Measurements from ENCODE around the gene TMPRSS9.

Gene TMPRSS9

DNA sequence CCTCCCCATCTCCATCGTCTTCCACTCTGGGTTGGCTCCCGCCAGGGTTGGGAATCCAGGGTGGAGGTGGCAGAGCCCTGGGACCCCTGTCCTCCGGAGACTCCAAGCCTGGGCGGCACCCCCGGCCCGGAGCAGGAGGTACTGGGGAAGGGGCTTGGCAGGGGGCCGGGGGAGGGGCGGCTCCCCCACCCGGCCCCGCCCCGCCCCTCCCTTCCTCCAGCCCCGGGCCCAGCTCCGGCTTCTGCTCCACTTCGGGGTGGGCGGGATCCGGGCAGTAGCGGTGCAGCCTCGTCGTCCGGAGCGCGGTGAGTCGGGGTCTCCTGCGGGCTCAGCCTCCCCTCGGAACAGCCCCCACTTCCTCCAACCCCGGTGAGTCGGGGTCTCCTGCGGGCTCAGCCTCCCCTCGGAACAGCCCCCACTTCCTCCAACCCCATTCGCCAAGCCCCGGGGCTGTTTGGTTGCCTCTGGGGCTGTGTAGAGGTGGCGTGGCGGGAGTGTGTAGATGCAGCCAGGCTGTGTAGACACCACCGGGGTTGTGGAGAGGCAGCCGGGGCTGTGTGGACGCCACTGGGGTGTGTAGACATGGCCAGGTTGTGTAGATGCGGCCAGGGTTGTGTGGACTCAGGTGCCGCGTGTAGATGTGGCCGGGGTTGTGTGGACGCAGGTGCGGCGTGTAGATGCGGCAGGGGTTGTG is at the start of gene TMPRSS9:
TMPRSS9 (plus strand) TSS at position 274 of the 694 bp plus-strand sequence. CDS start 29,521 bp downstream, outside the sequence.
- DNase-seq (ENCODE audit: low read depth) = no peak

DNA sequence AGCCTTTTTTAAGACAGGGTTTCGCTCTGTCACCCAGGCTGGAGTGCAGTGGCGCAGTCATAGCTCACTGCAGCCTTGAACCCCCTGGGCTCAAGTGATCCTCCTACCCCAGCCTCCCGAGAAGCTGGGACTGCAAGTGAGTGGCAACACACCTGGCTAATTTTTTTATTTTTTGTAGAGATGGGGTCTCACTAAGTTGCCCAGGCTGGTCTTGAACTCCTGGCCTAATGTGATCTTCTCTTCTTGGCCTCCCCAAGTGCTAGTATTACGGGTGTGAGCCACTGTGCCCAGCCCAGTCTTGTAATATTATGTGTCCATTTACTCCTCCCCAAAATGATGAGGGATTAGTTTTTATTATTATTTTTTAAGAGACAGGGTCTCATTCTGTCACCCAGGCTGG is 49.0 kb upstream of the TMPRSS9 start:
- no peak for DNase-seq (ENCODE audit: low read depth)

DNA sequence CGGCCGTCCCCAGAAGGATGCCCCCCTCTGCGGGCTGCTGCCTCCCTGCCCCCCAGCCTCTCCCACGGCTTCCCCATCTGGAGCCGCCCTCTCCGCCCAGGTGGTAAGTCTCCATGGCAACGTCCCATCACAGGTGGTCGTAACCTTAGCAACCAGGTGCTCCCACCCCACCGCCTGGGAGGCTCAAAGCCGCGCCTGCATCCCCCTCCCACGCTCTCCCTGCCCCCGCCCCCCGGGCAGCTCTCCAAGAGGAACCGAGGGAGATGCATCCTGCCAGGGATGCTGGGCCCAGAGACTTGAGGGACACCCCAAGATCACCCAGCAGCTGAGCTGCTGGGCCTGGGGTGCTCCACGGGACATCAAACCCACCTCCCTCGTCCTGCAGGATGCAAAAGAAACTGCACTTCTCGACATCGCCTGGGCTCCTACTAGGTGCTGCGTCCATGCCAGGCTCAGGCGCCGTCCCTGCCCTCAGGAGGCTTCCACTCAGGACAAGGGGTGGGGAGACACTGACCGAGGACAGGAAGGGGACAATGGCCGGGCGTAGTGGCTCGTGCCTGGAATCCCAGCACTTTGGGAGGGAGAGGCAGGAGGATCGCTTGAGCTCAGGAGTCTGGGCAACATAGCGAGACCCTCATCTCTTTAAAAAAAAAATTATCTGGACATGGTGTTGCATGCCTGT is 47.1 kb upstream of the TMPRSS9 start:
- DNase-seq (ENCODE audit: low read depth) = no peak

DNA sequence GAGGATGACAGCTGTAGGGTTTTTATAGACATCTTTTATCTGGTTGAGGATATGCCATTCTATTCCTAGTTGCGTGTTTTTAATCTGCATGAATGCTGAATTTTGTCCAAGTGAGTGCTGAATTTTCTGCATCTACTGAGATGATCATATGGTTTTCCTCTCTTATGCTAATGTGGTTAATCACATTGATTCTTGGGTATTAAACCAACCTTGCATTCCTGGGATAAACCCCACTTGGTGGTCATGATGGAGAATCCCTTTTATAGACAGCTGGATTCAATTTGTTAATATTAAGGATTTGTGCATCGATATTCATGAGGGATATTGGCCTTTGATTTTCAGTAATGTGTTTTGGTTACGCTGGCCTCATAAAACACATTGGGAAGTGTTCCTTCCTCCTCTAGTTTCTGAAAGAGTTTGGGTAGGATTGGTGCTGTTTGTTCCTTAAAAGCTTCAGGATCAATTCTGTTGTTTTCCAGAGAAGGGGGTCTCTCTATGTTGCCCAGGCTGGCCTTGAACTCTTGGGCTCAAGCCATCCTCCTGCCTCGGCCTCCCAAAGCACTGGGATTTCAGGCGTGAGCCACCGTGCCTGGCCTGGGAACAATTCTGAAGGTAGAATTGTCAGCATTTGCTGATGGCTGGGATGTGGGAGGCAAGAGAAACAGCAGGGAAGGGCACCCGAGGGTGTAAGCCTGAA is 44.8 kb upstream of the TMPRSS9 start:
- DNase-seq (ENCODE audit: low read depth) = no peak

DNA sequence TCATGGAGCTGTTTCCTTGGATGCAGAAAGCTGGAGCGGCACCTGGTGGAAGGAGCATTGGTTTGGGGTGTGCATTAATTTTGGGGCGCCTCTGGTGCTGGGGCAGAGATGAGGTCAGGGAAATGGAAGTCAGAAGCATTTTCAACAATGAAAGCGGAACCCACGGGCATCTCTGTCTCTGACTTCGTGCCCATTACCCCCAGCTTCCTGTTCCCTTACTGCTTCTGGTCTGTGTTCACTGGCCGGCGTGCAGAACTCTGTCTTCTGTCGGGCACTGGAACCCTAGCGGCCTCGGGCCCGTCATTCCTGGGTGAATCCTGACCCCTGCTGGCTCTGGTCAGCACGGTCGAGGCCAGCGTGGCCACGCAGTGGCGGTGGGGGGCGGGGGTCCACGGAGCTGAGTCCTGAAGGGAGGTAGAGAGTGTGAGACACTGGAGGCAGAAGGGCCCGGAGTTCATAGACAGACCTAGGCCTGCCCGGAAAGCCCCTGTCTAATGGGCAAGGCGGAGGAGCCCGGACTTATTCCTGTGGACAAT is 44.2 kb upstream of the TMPRSS9 start:
- DNase-seq (ENCODE audit: low read depth) = peak; percentile 61

DNA sequence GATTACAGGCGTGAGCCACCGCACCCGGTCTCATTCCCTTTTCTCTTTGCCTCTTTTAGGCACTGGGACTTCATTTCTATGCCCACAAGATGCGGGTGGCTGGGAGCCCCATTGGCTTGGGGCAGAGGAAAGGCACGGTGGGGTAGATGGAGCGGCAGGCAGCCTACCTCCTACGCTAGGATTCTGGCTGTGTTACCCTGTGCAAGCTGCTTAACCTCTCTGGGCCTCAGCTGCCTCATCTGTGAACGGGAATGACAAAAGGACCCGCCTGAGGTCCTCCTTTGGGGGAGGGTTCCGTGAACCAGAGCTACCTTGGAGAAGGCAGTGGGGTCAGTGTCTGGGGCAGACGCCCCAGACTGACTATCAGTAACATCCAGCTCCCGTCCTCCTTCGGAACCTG is 42.8 kb upstream of the TMPRSS9 start:
- no peak for DNase-seq (ENCODE audit: low read depth)

DNA sequence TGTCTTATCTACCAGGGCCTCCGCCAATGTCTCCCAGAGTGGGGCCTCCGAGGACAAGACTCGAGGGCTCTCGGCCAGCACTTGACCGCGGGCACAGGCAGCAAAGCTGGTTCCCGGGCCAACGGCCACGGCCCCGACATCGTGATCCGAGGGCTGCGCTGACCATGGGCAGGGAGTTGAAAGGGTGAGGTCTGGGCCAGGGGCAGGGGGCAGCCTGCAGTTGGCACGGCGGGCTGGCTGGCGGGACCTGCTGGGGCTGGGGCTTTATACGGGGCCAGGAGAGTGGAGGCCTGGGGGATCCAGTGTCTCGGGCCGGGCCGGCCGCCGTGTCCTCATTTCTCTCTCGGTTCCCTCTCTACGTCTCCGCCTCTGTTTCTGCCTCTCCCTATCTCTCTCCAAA is 42.3 kb upstream of the TMPRSS9 start:
- DNase-seq (ENCODE audit: low read depth) = no peak

DNA sequence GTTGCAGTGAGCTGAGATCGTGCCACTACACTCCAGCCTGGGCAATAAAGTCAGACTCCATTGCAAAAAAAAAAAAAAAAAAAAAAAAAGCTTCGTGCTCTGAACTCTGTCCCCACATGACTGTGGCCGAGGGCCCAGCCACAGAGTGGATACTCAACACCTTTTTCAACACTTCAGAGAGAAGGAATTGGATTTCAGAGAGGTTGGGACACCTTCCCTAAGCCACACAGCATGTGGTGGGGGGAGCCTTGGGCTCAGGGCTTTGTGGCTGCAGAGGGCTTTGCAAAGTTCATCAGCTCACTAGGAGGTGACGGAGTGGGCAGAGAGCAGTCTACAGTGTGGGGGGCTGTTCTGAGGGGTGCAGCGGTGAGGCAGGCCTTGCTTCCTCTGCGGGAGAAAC is 41.1 kb upstream of the TMPRSS9 start:
- no peak for DNase-seq (ENCODE audit: low read depth)

DNA sequence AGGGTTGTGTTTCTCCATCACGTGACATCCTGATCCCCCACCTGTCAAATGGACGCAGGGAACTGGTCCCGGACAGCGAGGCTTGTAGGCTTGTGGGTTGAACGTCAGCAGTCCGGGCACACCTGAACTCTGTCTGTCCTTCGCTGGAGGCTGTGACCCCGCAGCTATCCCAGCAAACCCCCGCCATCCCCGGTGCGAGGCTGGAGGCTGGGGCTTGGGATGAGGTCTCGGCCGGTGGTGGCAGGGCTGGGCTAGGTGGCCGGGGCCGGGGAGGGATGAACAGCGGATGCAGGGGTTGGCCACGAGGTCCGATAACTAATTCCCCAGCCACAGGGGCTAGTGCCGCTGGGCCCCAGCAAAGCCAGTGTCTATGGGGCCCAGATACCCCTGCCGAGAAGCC is 40.5 kb upstream of the TMPRSS9 start:
- DNase-seq (ENCODE audit: low read depth) = no peak

DNA sequence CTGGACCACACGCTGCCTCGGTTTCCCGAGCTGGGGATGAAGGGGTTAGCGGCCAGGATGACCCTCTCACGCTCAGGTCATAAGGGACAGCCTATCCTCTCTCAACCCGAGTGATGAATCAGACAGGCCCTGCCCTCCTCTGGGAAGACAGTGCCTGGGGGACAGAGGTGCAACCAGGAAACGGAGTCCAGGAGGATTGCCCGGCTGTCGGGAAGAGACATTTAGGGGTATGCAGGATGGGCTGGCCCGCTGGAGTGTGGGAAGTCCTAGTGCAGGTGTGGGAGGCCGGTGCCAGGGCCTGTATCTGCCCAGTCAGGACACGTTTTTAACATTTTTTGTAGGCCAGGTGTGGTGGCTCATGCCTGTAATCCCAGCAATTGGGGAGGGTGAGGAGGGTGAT is 40.0 kb upstream of the TMPRSS9 start:
- no peak for DNase-seq (ENCODE audit: low read depth)

DNA sequence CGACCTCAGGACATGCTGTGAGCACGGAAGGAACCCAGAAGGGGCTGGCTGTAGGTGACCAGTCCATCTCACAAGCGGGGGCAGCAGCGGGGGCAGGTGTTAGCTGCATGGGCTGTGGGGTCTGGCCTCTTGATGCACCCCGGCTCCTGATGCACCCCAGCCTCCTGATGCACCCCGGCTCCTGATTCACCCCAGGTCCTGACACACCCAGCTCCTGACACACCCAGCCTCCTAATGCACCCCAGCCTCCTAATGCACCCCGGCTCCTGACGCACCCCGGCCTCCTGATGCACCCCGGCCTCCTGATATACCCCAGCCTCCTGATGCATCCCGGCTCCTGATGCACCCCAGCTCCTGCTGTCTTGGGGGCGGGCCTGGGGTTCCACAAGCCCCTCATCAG is 39.1 kb upstream of the TMPRSS9 start:
- no peak for DNase-seq (ENCODE audit: low read depth)

DNA sequence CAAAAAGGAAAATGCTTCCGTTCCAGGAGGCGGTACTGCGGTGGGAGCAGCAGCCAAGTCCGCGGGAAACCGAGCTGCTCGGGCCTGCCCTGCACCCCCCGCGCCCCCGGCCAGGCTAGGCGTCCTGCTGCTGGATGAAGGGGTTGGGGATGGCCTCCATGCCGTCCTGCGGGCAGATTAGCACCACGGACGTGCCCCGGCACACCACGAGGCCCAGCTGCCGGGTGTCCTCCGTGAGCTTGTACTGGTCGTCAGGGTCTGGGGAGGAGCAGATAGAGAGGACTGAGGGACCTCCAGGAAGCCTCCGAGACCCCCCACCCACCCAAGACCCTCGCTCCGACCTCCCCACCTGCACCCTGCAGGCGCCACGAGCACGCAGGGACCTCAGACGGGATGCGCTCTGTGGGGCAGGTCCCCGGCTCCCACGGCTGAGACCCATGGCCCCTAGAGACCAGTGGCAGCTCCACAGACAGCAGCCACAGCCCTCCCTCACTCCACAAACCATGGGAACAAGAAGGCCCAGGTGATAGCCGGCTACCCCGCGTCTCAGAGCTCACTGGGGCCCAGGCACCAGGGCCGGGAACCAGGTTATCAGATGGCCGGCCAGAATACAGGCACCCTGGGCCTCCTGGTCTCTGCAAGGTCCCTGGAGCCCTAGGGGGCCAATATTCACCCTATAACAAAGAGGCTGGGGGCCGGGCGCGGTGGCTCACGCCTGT is 38.3 kb upstream of the TMPRSS9 start:
- no peak for DNase-seq (ENCODE audit: low read depth)

DNA sequence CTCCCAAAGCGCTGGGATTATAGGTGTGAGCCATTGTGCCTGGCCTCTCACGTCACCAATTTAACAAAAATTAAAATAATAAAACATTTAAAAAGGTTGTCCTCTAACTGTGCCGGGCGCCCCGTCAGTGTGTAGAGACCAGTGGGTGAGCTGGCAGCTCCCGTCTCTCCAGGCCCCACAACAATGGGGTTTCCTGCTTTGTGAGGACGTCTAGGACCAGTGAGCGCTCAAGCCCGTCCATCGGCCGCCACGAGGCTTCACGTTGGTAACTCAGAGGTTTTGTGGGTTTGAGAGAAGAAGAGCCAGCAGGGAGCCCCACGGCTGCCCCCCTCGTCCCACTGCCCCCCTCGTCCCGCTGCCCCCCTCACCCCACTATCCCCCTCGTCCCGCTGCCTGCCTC is 36.4 kb upstream of the TMPRSS9 start:
- no peak for DNase-seq (ENCODE audit: low read depth)

DNA sequence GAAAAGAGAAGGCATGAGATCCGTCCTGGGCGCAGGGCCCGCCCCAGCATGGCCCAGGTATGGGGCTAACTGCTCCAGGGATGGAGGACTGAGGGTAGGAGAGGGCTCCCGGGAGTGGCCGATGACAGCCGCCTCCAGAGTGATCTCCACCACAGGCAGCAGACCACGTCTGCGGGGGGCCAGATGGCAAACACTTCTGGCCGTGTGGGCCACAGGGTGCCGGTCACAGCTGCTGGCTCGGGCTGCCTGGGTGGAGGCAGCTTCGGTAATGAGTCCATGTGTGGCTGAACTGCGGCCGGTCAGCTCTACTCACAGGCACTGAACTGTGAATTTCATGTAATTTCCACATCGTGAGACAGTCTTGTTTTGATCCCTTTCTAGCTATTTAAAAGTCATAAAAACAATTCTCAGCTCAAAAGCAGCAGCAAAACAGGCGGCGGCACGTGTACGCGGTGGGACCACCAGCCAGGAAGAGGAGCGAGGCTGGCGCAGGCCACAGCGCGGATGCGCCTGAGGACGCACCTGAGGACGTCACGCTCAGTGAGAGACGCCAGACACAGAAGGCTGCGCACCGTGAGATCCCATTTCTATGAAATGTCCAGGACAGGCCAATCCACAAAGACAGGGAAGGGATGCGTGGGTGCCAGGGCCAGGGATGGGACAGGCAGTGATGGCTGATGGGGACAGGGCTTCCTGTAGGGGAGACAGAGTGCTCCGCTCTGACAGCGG is 35.7 kb upstream of the TMPRSS9 start:
- no peak for DNase-seq (ENCODE audit: low read depth)

DNA sequence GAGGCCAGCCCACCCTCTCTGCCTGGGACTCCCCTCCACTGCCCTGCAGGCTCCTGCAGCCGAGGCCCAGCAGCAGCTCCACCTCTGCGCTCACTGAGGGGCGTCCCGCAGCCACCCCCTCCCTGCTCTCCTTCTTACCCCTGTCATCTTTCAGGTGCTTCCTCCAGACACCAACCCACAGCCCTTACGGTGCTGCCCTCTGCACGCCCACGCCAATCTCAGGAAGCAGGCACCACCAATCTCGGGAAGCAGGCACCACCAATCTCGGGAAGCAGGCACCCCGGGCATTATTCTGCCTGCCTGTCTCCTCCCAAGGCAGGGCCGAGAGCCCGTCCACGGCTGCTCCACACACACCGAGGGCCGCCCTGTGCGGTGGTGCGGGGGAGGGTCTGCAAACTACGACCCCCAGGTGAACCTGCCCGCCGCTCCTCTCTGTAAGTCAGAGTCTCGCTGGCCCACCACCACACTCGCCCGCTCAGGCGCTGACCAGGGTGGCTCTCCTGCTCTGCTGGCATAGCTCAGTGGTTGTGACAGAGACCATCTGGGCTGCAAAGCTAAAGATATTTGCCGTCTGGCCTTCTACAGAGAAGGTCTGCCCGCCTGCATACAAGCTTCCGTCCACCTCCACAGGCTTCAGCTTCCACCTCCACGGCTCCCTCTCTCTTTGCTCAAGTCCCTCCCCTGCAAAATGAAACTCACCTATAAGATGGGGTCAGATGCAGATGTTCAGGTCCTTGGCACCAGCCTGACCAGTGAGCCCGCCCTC is 34.6 kb upstream of the TMPRSS9 start:
- DNase-seq (ENCODE audit: low read depth) = no peak

DNA sequence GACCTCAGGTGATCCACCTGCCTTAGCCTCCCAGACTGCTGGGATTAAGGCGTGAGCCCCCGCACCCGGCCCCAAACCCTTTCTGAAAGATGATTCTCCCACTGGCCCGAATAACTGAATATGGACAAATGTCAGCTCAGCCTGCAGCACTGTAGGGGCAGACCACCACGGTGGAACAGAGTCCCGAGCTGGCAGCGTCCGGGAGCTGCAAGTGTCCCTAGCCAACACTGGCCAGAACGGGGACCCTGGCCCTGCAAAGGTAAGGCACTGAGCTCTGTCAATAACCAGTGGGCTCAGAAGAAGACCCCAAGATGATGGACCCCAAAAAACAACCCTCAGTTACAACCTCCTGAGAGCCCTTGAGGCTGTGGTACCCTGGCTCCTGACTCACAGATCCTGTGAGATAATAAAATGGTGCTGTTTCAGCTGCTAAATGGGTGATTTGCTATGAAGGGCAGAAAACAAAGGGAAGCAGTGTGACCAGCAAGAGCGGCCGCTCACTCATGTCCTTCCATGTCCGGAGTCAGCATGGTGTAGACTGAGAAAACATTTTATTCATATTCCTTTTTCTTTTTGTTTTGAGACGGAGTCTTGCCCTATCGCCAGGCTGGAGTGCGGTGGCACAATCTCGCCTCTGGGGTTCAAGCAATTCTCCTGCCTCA is 33.2 kb upstream of the TMPRSS9 start:
- DNase-seq (ENCODE audit: low read depth) = no peak

DNA sequence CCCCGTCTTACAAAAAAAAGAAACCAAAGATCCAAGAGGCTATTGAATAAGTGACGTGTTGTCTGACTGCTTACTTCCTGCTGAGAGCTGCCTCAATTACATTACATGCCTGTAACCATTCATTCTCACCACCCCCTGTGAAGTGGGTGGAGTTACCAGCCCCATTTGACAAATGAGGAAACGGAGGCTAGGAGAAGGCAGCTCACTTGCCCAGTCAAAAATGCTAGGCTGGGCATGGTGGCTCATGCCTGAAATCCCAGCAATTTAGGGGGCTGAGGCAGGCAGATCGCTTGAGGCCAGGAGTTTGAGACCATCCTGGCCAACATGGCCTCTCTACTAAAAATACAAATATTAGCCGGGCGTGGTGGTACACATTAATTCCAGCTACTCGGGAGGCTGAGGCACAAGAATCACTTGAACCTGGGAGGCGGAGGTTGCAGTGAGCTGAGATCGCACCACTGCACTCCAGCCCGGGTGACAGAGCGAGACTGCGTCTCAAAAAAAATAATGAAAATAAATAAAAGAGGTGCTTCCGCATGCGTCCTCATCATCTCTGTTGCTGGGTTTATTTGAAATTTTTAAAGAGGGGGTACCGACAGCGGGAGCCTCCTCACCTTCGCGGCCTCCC is 32.2 kb upstream of the TMPRSS9 start:
- peak; percentile 83 for DNase-seq (ENCODE audit: low read depth)

DNA sequence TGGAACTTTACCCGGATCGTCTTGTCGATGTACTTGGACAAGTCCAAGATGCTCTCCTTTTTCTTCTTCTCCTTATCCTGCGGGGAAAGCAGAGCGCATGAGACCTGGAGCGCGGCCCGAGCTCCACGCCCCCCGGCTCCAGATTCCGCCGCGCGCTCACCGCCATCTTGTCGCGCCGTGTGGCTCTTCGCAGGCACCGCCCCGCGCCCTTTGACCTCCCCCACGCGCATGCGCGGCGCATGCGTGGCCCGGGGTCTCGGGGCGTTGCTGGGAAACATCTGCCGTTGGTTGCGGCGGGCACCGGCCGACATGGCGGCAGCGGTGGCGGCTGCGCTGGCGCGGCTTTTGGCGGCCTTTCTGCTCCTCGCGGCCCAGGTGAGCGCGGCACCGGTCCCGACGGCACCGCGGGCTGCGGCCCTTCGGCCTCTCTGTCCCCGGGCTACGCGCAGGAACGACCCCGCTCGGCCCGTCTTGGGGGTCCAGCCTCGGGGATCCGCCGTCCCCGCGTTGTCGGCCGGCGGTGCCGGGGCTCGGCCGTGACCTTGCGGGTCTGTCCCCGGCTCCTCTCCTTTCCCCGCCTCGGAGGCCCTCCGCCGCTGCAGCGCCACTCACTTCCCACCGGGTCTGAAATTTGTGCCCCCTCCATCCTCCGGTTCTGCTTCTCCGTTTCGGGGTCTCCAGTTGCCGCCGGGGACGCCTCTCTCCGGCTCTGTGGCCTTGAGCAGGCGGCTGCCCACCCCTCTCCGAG is 31.5 kb upstream of the TMPRSS9 start, which contains the start of the genes LSM7 and SPPL2B:
LSM7 (minus strand) TSS at position 186 of the 748 bp plus-strand sequence; CDS start at position 166, 20 bp downstream.
SPPL2B (plus strand) TSS at position 284 of the 748 bp plus-strand sequence; CDS start at position 310, 26 bp downstream.
- peak; percentile 71 for DNase-seq (ENCODE audit: low read depth)

DNA sequence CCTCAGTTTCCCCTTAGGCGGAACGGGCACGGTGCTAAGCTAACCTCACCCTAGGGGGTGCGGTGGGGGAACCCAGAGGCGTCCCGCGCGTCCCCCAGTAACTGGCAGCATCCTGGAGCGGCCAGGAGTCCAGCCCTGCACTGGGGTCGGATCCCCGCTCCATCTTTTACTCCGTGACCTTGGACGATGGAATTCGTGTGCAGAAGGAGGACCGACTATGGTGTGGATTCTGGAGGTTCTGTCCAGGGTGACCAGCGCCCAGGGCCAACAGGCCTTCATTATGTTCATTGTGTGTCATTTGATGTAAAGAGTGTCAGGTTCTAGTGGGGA is 31.0 kb upstream of the TMPRSS9 start:
- DNase-seq (ENCODE audit: low read depth) = no peak
